Heart right ventricle (tissue), 16 donors: ENCODE results near the gene MYDGF. TPM values are rescaled to one million over a fixed set of nuclear protein-coding genes. Genes with fewer than 3 reads are reported as not detected.

Source experiments
- ATAC-seq, 8 donors: fragments of 200-7000 bp; cut with Tn5 transposase; one replicate each; pipeline ENCODE4 v1.9.1; 2020; ENCODE audit warnings: mild to moderate bottlenecking in 8 of 8, moderate library complexity in 8 of 8, moderate number of reproducible peaks in 1 of 8
- DNase-seq, 2 donors: peaks; one replicate each; pipeline ENCODE4 v3.0.0-alpha.2; 2020
- H3K27ac ChIP-seq, 10 donors: fragments of 200-600 bp; sonication (generic) in 2 of 10; one replicate each; pipeline versions ENCODE4 v1.5.0 to v1.8.0; 2020 to 2022; ENCODE audit warnings: mild to moderate bottlenecking in 3 of 10
- H3K27me3 ChIP-seq, 7 donors: fragments of 200-600 bp; one replicate each; pipeline ENCODE4 v1.8.0; 2021 to 2022; ENCODE audit warnings: mild to moderate bottlenecking in 2 of 7
- H3K36me3 ChIP-seq, 9 donors: fragments of 200-600 bp; sonication (generic) in 1 of 9; one replicate each; pipeline versions ENCODE4 v1.5.0 to v1.8.0; 2020 to 2022; ENCODE audit warnings: mild to moderate bottlenecking in 2 of 9
- H3K4me1 ChIP-seq, 9 donors: fragments of 200-600 bp; sonication (generic) in 1 of 9; one replicate each; pipeline versions ENCODE4 v1.5.0 to v1.8.0; 2020 to 2022; ENCODE audit warnings: mild to moderate bottlenecking in 4 of 9
- H3K4me3 ChIP-seq, 10 donors: fragments of 200-600 bp; sonication (generic) in 2 of 10; one replicate each; pipeline versions ENCODE4 v1.5.0 to v1.8.0; 2020 to 2022; ENCODE audit warnings: mild to moderate bottlenecking in 7 of 10, moderate library complexity in 2 of 10
- H3K9me3 ChIP-seq, 11 donors: fragments of 200-600 bp in 10 of 11; sonication (generic) in 2 of 11; one replicate each; pipeline versions ENCODE4 v1.5.0 to v1.8.0; 2013 to 2022; ENCODE audit warnings: mild to moderate bottlenecking in 2 of 11, control low read depth in 1 of 11, moderate library complexity in 1 of 11
- CTCF ChIP-seq, 9 donors: fragments of 200-600 bp; sonication (generic) in 2 of 9; IDR thresholded peaks; one replicate each; pipeline versions ENCODE4 v1.5.0 to v1.8.0; 2021 to 2022; ENCODE audit warnings: antibody characterized with exemption in 9 of 9, mild to moderate bottlenecking in 5 of 9, moderate library complexity in 1 of 9
- WGBS, 2 donors: extraction: QIAGEN DNeasy Blood & Tissue Kit; methylation state at CpG; one replicate each; pipeline ENCODE4 v1.1.7; 2013; ENCODE audit warnings: inconsistent platforms in 1 of 2; 5-methylcytosine and 5-hydroxymethylcytosine counted together
- intact Hi-C, 10 donors: fragments of 100-400 bp; cut with DNase I; formaldehyde crosslinking; loops; one replicate each; pipeline versions ENCODE4 v1.11.1 to v1.14.2; 2022
- polyA plus RNA-seq, 2 donors: library from polyadenylated mRNA; stranded (reverse); fragments of 200-250 nt; gene quantifications; one replicate each; pipeline ENCODE4 v1.2.3, GENCODE V29; 2013
- total RNA-seq, 10 donors: library from RNA; stranded (reverse); fragmentation: NEBNext Ultra II Directional in 3 of 10; extraction: Animal tissue kit (Norgen Biotek cat#: 25700) in 3 of 10; gene quantifications; one replicate each; pipeline versions ENCODE4 v1.2.1 to v1.2.4, GENCODE V29; 2021 to 2023
- donor health status: Arrhythmogenic right ventricular cardiomyopathy.
- donor health status: ischemic (EF 13 %, LVEDD 7.1; RV severe dilation, severe dysfunction).
- donor health status: healthy with polysubstance abuse.
- donor health status: DM: no; HTN: yes; CAD: no.
- donor health status: DM: no; HTN: no; CAD: no.
- donor health status: ischemic (EF 25% LVEDD 6.9; RV normal size, moderate dysfunction).
- donor health status: ischemic (EF 25% LVEDD 5.7; RV mildly dilated, moderate dysfunction).
- donor health status: healthy.
- donor health status: DM: yes; HTN: yes; CAD: no.
- donor health status: Ischemic cardiomyopathy.
- donor health status: ischemic (EF 35%, LVEDD 5.7; RV mildly dilated, moderate dysfunction).
- donor health status: nonischemic (EF 11% LVEDD 7.7; RV severe dilation, severe dysfunction).
- donor health status: DM: yes; HTN: yes; CAD: no.
- donor health status: PGD.
- donor health status: ischemic (EF 29% LVEDD 5.4; RV normal size, mild dysfunction).
- donor health status: nonischemic (EF 23%, LVEDD 6.1; RV moderate dilation, normal function).

MYDGF gene
- total and polyA plus RNA-seq, 12 donors: 14.2 to 211 (median 25.3) TPM

- 90 to 93% methylated on average over 9 of the region's 9 CpGs for WGBS, 2 donors
- Histone ChIP-seq H3K4me3 (no peak overlapping the region), H3K27ac (peak overlapping the region in 1 of 10 donors; percentile 1), H3K4me1 (peaks cover 3 to 37% (median 26%) of the 10 kb centered on the region in 9 donors), H3K9me3 (no peaks in the 10 kb centered on the region), H3K36me3 (peaks cover 3 to 85% (median 49%) of the 10 kb centered on the region in 9 donors), H3K27me3 (no peaks in the 10 kb centered on the region)
- intact Hi-C loops: no loop called here
- ATAC-seq: peak in 1 of 8 donors; percentile 8
- no peak for TF ChIP-seq CTCF (IDR thresholded peaks at IDR 0.05)
- DNase-seq: no peak
These were observed 34.2 kb upstream of the MYDGF start for GRCh38 chr19:4704317-4704673.

GRCh38 chr19:4703671-4704316 is 33.7 kb upstream of the MYDGF start:
- TF ChIP-seq CTCF (IDR thresholded peaks at IDR 0.05): no peak
- intact Hi-C loops: no loop called here
- 94% methylated on average over 28 of the region's 28 CpGs for WGBS, 2 donors

GRCh38 chr19:4702764-4703163 is 32.6 kb upstream of the MYDGF start:
- H3K4me3 ChIP-seq: no peak overlapping the region
- no peak overlapping the region for H3K27ac ChIP-seq
- H3K9me3 ChIP-seq: no peaks in the 10 kb centered on the region
- no peaks in the 10 kb centered on the region for H3K27me3 ChIP-seq
- 85 to 88% methylated on average over 11 of the region's 11 CpGs for WGBS, 2 donors
- DNase-seq (no peak), ATAC-seq (no peak)
- intact Hi-C loops: no loop called here
- H3K36me3 ChIP-seq: peaks cover 3 to 91% (median 51%) of the 10 kb centered on the region in 9 donors
- peaks cover 3 to 22% (median 11%) of the 10 kb centered on the region in 9 donors for H3K4me1 ChIP-seq
- TF ChIP-seq CTCF (IDR thresholded peaks at IDR 0.05): no peak

More at GRCh38 chr19:4703671-4704316, 33.7 kb upstream of the MYDGF start:
- Histone ChIP-seq H3K4me3 (no peak overlapping the region), H3K27ac (peak overlapping the region in 1 of 10 donors; percentile 1), H3K36me3 (peaks cover 3 to 87% (median 51%) of the 10 kb centered on the region in 9 donors), H3K27me3 (no peaks in the 10 kb centered on the region), H3K4me1 (peaks cover 3 to 32% (median 21%) of the 10 kb centered on the region in 9 donors), H3K9me3 (no peaks in the 10 kb centered on the region)
- DNase-seq: no peak
- no peak for ATAC-seq

- no peak overlapping the region for H3K27ac ChIP-seq
- intact Hi-C loops: no loop called here
- H3K36me3 ChIP-seq: peaks cover 3 to 99% (median 56%) of the 10 kb centered on the region in 9 donors
- no peaks in the 10 kb centered on the region for H3K27me3 ChIP-seq
- DNase-seq (no peak), ATAC-seq (no peak)
- H3K9me3 ChIP-seq: no peaks in the 10 kb centered on the region
- no peak for TF ChIP-seq CTCF (IDR thresholded peaks at IDR 0.05)
- WGBS, 2 donors: 92% methylated on average over 8 of the region's 8 CpGs
- peaks cover 0 to 11% (median 7%) of the 10 kb centered on the region in 9 donors for H3K4me1 ChIP-seq
- H3K4me3 ChIP-seq: no peak overlapping the region
These were observed 31.4 kb upstream of the MYDGF start for GRCh38 chr19:4701557-4701956.
